IPS DF 6.9 (cell line): ENCODE data around the gene RXFP2.

Experiments
- DNase-seq: peaks from one replicate; pipeline ENCODE4 v3.0.0-alpha.2; 2013; ENCODE audit warnings: low read depth, low spot score
- H3K27ac ChIP-seq: one replicate; pipeline ENCODE4 v1.5.1; 2013; ENCODE audit warnings: low read length, control low read depth
- H3K27me3 ChIP-seq: 2 replicates; pipeline ENCODE4 v1.6.1; 2013; ENCODE audit warnings: mild to moderate bottlenecking, low read length; ENCODE audit not compliant: control insufficient read depth, insufficient read depth
- H3K36me3 ChIP-seq: 2 replicates; pipeline ENCODE4 v1.6.1; 2013; ENCODE audit warnings: low read length; ENCODE audit not compliant: control insufficient read depth, insufficient read depth
- H3K4me1 ChIP-seq: 2 replicates; pipeline ENCODE4 v1.6.1; 2013; ENCODE audit warnings: low read length; ENCODE audit not compliant: control insufficient read depth, insufficient read depth
- H3K4me3 ChIP-seq: 2 replicates; pipeline ENCODE4 v1.5.1; 2013; ENCODE audit warnings: mild to moderate bottlenecking, low read length
- H3K9me3 ChIP-seq: 2 replicates; pipeline ENCODE4 v1.6.1; 2013; ENCODE audit warnings: low read length, inconsistent platforms; ENCODE audit not compliant: control insufficient read depth, insufficient read depth
- WGBS: extraction: QIAGEN DNeasy Blood & Tissue Kit; methylation state at CpG from one replicate; pipeline ENCODE4 v1.1.7; 2013; ENCODE audit warnings: mixed read lengths, missing lambda C conversion rate; ENCODE audit not compliant: insufficient read length, insufficient coverage; 5-methylcytosine and 5-hydroxymethylcytosine counted together

The RXFP2 gene

DNA sequence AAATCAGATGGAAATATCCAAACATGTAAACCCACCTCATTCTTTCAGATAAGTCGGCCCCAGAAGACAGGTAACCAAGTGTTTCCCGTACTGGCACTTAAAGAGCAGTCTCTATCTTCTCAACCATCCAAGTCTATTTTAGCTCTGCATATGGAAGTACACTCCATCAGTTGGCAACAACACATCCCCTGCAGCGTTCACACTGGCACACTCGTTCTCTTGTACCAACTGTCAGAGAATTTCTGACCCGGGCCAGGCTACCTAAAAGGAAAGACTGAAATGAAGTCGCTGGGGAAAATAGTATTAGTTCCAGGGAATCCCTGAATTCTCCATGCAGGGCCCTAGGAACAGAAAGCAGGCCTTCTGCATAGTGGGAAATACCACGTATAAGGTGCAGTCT is 109.3 kb downstream of the RXFP2 start:
- Histone ChIP-seq H3K27me3 (peaks cover 3% of the 10 kb centered on the region; the same call in 1 of the 2 replicates), H3K4me3 (no peak overlapping the region), H3K36me3 (no peaks in the 10 kb centered on the region), H3K27ac (no peak overlapping the region), H3K9me3 (no peaks in the 10 kb centered on the region), H3K4me1 (no peaks in the 10 kb centered on the region)
- DNase-seq: no peak
- WGBS: no CpG with 5 or more reads among the region's 7 CpGs

DNA sequence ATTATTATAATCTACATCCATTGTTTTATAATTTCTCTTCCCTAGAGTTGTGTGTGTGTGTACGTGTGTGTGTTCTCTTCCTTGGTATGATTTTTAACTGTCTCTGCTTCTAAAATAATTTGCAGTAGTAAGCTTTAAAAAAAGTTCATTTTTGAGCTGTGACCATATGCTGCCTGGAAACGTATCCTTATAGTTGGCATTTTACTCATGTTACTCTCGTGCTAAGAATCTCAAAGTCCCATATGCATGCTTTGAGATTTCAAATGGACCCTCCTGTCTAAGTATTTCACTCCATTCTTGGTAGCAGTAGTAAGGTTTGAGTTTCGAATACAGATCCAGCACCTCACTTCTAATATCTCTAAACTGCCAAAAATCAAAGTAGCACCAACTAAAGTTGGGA is 109.9 kb downstream of the RXFP2 start:
- Histone ChIP-seq H3K4me3 (no peak overlapping the region), H3K27ac (no peak overlapping the region), H3K36me3 (no peaks in the 10 kb centered on the region), H3K4me1 (no peaks in the 10 kb centered on the region), H3K9me3 (no peaks in the 10 kb centered on the region), H3K27me3 (peaks cover 3% of the 10 kb centered on the region; the same call in 1 of the 2 replicates)
- DNase-seq: no peak
- WGBS: no CpG with 5 or more reads among the region's 4 CpGs

GRCh38 chr13:31850041-31850555 is 110.8 kb downstream of the RXFP2 start:
- H3K4me3 ChIP-seq: no peak overlapping the region
- H3K27ac ChIP-seq: no peak overlapping the region
- H3K36me3 ChIP-seq: no peaks in the 10 kb centered on the region
- WGBS: no CpG with 5 or more reads among the region's 5 CpGs
- no peaks in the 10 kb centered on the region for H3K4me1 ChIP-seq
- DNase-seq: no peak
- peaks cover 3% of the 10 kb centered on the region; the same call in 1 of the 2 replicates for H3K27me3 ChIP-seq
- H3K9me3 ChIP-seq: no peaks in the 10 kb centered on the region

- H3K4me3 ChIP-seq: no peak overlapping the region
- H3K4me1 ChIP-seq: no peaks in the 10 kb centered on the region
- DNase-seq: no peak
- no peaks in the 10 kb centered on the region for H3K36me3 ChIP-seq
- no CpG with 5 or more reads among the region's 6 CpGs for WGBS
- no peaks in the 10 kb centered on the region for H3K9me3 ChIP-seq
- peaks cover 3% of the 10 kb centered on the region; the same call in 1 of the 2 replicates for H3K27me3 ChIP-seq
- H3K27ac ChIP-seq: no peak overlapping the region
These were observed 111.9 kb downstream of the RXFP2 start for GRCh38 chr13:31851216-31851615.
